ENCODE data around the gene CGNL1. TPM values are rescaled to one million over a fixed set of nuclear protein-coding genes. Genes with fewer than 3 reads are reported as not detected.

Gene CGNL1
- total RNA-seq, 6 experiments from 2014 or later: 23.6 to 54.5 (median 42.9) TPM

DNA sequence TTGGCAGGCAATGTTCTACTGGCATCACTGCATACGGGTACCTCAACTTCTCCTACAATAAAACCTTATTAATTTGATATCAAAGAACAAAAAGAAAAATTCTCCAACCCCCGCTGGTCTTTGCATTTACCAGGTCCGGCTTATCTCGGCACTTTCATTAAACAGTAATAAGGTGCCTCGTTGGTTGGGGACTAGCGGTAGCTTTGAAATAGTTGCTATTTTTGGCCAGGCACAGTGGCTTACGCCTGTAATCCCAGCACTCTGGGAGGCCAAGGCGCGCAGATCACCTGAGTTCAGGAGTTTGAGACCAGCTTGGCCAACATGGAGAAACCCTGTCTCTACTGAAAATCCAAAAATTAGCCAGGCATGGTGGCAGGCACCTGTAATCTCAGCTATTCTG, 32.0 kb upstream of the CGNL1 start:
- no peak for ATAC-seq
- TF ChIP-seq CTCF (IDR thresholded peaks at IDR 0.05): no peak
- no peak for TF ChIP-seq POLR2A (IDR thresholded peaks at IDR 0.05)
- no peaks in the 10 kb centered on the region for H3K9me3 ChIP-seq
- WGBS (ENCODE audit: insufficient coverage, low coverage, low lambda C conversion rate, missing lambda C conversion rate): 67% methylated on average over 9 of the region's 9 CpGs
- no peaks in the 10 kb centered on the region for H3K36me3 ChIP-seq
- H3K4me1 ChIP-seq: no peaks in the 10 kb centered on the region
- H3K27me3 ChIP-seq: no peaks in the 10 kb centered on the region
- H3K27ac ChIP-seq: no peak overlapping the region
- H3K4me3 ChIP-seq: no peak overlapping the region
- intact Hi-C loops (cut with DNase I): loop anchor here in 1 of 2 donors (10.0 kb wide), 1 partner anchor 181 kb away; no protein-coding TSS in a partner anchor
- no peak for DNase-seq

- no peaks in the 10 kb centered on the region for H3K9me3 ChIP-seq
- no peaks in the 10 kb centered on the region for H3K4me1 ChIP-seq
- peak in 1 of 3 donors; percentile 24 for DNase-seq
- no peak overlapping the region for H3K4me3 ChIP-seq
- intact Hi-C loops (cut with DNase I): loop anchor here in 1 of 2 donors (10.0 kb wide), 1 partner anchor 179 kb away; no protein-coding TSS in a partner anchor
- H3K36me3 ChIP-seq: no peaks in the 10 kb centered on the region
- 62% methylated on average over 4 of the region's 5 CpGs for WGBS (ENCODE audit: insufficient coverage, low coverage, low lambda C conversion rate, missing lambda C conversion rate)
- ATAC-seq: peak; percentile 45 to 60 (median 50)
- H3K27me3 ChIP-seq: no peaks in the 10 kb centered on the region
- H3K27ac ChIP-seq: no peak overlapping the region
- TF ChIP-seq CTCF (IDR thresholded peaks at IDR 0.05): peak; percentile 4 to 33 (median 16)
- TF ChIP-seq POLR2A (IDR thresholded peaks at IDR 0.05): no peak
Measured at GRCh38 chr15:57345584-57345983, 30.7 kb upstream of the CGNL1 start.

DNA sequence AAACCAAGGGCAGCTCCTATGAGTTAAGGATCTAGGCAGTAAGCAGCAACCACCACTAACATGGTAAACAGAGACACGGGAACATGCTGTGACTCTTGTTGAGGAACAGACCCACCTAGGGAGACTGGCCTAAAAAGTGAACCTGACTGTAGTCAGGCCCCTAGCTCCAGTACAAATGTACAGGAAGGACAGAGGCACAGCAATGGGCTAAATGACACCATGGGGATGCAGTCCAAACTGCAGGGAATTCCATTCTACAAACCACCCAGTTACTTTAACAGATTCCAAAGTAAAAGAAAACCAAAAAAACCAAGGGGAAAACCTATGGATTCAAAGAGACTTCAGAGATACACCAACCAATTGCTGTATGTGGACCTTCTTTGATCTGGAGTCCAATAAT, 28.2 kb upstream of the CGNL1 start:
- no peak for DNase-seq
- no peak for ATAC-seq
- TF ChIP-seq CTCF (IDR thresholded peaks at IDR 0.05) (no peak), POLR2A (IDR thresholded peaks at IDR 0.05) (no peak)
- no peaks in the 10 kb centered on the region for H3K4me1 ChIP-seq
- H3K36me3 ChIP-seq: no peaks in the 10 kb centered on the region
- no peaks in the 10 kb centered on the region for H3K27me3 ChIP-seq
- WGBS (ENCODE audit: insufficient coverage, low coverage, low lambda C conversion rate, missing lambda C conversion rate): 86% methylated on average over 1 of the region's 1 CpG
- no peak overlapping the region for H3K4me3 ChIP-seq
- intact Hi-C loops (cut with DNase I): loop anchor here in 1 of 2 donors (10.0 kb wide), 1 partner anchor 177 kb away; no protein-coding TSS in a partner anchor
- no peaks in the 10 kb centered on the region for H3K9me3 ChIP-seq
- no peak overlapping the region for H3K27ac ChIP-seq

DNA sequence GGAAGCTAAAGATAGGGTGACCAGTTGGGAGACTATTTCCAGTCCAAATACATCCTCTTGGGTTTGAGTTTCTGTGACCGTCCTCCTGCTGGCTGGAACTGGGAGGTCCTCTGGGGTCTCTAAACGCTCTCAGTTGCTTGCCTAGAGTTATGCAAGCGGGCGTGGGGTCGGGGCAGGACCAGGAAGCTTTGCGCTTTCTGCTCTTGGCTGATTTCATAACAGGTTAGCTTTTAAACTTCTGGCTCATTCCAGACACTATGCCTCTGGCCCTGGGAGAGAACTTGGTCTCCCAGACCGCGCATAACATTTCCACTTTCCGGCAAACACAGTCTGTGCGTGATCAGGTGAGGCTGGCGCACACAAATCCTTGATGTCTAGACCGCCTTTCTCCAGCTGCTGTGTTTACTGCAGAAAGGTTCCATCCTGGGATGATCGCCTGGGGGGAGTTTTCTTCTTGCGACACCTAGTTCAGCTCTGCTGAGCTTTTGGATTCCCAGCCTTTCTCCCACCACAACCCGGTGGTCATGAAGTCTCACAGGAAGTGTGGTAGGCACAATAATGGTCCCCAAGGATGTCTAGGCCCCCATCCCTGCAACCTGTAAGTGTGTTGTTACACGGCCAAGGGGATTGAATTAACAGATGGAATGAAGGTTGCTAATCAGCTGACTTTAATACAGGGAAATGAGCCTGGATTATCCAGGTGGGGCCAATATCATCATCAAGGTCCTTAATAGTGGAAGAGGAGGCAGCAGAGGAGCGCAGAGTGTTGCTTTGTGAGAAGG, 23.6 kb upstream of the CGNL1 start:
- H3K9me3 ChIP-seq: no peaks in the 10 kb centered on the region
- no peak overlapping the region for H3K4me3 ChIP-seq
- H3K27me3 ChIP-seq: no peaks in the 10 kb centered on the region
- H3K36me3 ChIP-seq: no peaks in the 10 kb centered on the region
- no peak overlapping the region for H3K27ac ChIP-seq
- DNase-seq (peak in 1 of 3 donors; percentile 70), ATAC-seq (peak in 3 of 4 donors; percentile 36 to 88 (median 68))
- intact Hi-C loops (cut with DNase I): no loop called here
- 85% methylated on average over 16 of the region's 17 CpGs for WGBS (ENCODE audit: insufficient coverage, low coverage, low lambda C conversion rate, missing lambda C conversion rate)
- H3K4me1 ChIP-seq: no peaks in the 10 kb centered on the region
- TF ChIP-seq POLR2A (IDR thresholded peaks at IDR 0.05): no peak
- TF ChIP-seq CTCF (IDR thresholded peaks at IDR 0.05): no peak
